Breast epithelium (tissue), 3 donors: ENCODE results near the gene A4GNT.

Experiments
- POLR2A ChIP-seq: fragments of 450-650 bp; IDR thresholded peaks from one replicate; pipeline ENCODE4 v1.6.1; 2016; ENCODE audit warnings: antibody characterized with exemption, mild to moderate bottlenecking, moderate library complexity
- POLR2AphosphoS5 ChIP-seq, 3 donors: sonication (generic); formaldehyde crosslinking; IDR thresholded peaks; one replicate each; pipeline ENCODE4 v1.6.1; 2017; ENCODE audit warnings: antibody characterized with exemption in 3 of 3

DNA sequence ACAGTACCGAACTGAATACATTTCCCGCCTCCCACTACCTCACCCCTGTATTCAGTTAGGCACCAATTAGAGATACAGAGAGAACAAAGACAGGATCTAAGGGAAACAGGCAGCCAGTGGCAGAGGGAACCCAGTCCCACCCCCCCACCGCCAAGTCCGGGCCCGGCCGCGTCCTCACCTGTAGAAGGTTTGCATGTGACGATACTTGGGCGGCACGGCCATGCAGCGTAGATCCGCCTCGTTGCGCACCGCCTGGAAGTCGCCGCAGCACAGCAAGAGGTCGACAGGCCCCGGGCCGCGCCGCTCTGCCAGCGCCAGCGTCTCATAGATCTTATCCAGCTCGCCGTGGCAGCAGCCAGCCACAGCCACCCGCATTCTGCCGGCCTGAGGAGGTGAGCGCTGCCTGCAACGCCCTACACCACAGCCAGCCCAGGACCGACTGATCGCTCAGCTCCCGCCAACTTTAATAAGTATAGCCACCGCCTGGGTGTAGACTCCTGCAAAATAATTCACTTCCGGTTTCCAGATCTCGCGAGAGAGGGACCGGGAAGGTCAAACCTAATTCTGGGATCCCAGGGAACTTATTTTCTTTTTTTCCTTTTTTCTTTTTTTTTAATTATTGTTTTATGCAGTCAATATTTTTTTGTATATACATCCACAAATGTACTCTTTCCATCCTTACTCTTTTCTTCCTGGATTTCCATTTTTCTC lies 42.4 kb upstream of the A4GNT start, which contains the start of gene DBR1:
- TF ChIP-seq POLR2A (peak; percentile 38), POLR2AphosphoS5 (IDR thresholded peaks at IDR 0.05) (peak; percentile 45 to 60 (median 52))
